GM23338 (cell line): ENCODE measurements around the gene KCNAB1.

ENCODE experiments used
- EZH2phosphoT487 ChIP-seq: fragments of 200-600 bp; sonication (generic); IDR thresholded peaks from one replicate; pipeline ENCODE4 v1.8.1; 2018; ENCODE audit warnings: antibody characterized with exemption; ENCODE audit not compliant: unreplicated experiment
- TF ChIP-seq, protein P1 (sequence below): IDR thresholded peaks from one replicate; pipeline ENCODE4 v1.6.1; 2018; ENCODE audit warnings: antibody characterized with exemption; ENCODE audit not compliant: unreplicated experiment
- TF ChIP-seq, protein P2 (sequence below), 2 experiments: fragments of 200-600 bp in 1 of 2; sonication (generic) in 1 of 2; conservative IDR thresholded peaks; 2 replicates each; pipeline versions ENCODE4 v1.5.1 to v1.6.1; 2016 to 2017; ENCODE audit warnings: antibody characterized with exemption in 2 of 2, low read depth in 2 of 2, mild to moderate bottlenecking in 2 of 2, moderate library complexity in 1 of 2

DNA sequence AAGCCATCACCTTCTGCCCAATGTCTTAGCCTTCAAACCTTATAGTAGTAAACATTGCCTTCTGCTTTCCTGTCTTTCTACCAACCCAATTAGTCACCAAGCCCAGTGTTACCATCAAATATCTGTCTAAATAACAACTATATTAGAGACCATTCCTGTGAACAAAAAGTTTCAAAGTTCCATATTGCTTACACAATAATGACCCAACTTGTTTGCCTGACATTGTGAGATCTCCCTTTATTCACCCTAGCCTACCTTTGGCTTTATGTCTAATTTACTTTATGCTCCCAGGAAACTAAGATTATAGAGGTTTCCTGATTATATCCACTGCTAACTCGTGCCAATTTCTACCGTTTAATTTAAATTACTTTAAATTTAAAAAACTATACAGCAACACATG lies 26.0 kb upstream of the KCNAB1 start:
- no peak for TF ChIP-seq EZH2phosphoT487
- TF ChIP-seq, protein P1, sequence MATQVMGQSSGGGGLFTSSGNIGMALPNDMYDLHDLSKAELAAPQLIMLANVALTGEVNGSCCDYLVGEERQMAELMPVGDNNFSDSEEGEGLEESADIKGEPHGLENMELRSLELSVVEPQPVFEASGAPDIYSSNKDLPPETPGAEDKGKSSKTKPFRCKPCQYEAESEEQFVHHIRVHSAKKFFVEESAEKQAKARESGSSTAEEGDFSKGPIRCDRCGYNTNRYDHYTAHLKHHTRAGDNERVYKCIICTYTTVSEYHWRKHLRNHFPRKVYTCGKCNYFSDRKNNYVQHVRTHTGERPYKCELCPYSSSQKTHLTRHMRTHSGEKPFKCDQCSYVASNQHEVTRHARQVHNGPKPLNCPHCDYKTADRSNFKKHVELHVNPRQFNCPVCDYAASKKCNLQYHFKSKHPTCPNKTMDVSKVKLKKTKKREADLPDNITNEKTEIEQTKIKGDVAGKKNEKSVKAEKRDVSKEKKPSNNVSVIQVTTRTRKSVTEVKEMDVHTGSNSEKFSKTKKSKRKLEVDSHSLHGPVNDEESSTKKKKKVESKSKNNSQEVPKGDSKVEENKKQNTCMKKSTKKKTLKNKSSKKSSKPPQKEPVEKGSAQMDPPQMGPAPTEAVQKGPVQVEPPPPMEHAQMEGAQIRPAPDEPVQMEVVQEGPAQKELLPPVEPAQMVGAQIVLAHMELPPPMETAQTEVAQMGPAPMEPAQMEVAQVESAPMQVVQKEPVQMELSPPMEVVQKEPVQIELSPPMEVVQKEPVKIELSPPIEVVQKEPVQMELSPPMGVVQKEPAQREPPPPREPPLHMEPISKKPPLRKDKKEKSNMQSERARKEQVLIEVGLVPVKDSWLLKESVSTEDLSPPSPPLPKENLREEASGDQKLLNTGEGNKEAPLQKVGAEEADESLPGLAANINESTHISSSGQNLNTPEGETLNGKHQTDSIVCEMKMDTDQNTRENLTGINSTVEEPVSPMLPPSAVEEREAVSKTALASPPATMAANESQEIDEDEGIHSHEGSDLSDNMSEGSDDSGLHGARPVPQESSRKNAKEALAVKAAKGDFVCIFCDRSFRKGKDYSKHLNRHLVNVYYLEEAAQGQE, result no peak
- TF ChIP-seq, protein P2, sequence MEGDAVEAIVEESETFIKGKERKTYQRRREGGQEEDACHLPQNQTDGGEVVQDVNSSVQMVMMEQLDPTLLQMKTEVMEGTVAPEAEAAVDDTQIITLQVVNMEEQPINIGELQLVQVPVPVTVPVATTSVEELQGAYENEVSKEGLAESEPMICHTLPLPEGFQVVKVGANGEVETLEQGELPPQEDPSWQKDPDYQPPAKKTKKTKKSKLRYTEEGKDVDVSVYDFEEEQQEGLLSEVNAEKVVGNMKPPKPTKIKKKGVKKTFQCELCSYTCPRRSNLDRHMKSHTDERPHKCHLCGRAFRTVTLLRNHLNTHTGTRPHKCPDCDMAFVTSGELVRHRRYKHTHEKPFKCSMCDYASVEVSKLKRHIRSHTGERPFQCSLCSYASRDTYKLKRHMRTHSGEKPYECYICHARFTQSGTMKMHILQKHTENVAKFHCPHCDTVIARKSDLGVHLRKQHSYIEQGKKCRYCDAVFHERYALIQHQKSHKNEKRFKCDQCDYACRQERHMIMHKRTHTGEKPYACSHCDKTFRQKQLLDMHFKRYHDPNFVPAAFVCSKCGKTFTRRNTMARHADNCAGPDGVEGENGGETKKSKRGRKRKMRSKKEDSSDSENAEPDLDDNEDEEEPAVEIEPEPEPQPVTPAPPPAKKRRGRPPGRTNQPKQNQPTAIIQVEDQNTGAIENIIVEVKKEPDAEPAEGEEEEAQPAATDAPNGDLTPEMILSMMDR (conservative IDR thresholded peaks at IDR 0.05; ENCODE audit: low read depth in 2 of 2), result no peak
